Left ventricle myocardium inferior (tissue), 1 donor: Measurements from ENCODE around the gene ADAMTS12. TPM values are rescaled to one million over a fixed set of nuclear protein-coding genes. Genes with fewer than 3 reads are reported as not detected.

Experiments
- DNase-seq: peaks from one replicate; pipeline ENCODE4 v3.0.0-alpha.2; 2020
- H3K27ac ChIP-seq: fragments of 200-600 bp; replicated peaks from 2 replicates; pipeline ENCODE4 v1.8.0; 2021
- H3K27me3 ChIP-seq: fragments of 200-600 bp; 2 replicates; pipeline ENCODE4 v1.8.0; 2021; ENCODE audit warnings: low read depth
- H3K36me3 ChIP-seq: fragments of 200-600 bp; 2 replicates; pipeline ENCODE4 v1.8.0; 2021
- H3K4me1 ChIP-seq: fragments of 200-600 bp; 2 replicates; pipeline ENCODE4 v1.8.0; 2021
- H3K4me3 ChIP-seq: fragments of 200-600 bp; 2 replicates; pipeline ENCODE4 v1.8.0; 2021; ENCODE audit warnings: mild to moderate bottlenecking, moderate library complexity
- H3K9me3 ChIP-seq: fragments of 200-600 bp; replicated peaks from 2 replicates; pipeline ENCODE4 v1.8.0; 2021
- CTCF ChIP-seq: fragments of 200-600 bp; IDR thresholded peaks from 2 replicates; pipeline ENCODE4 v1.8.0; 2021; ENCODE audit warnings: antibody characterized with exemption, mild to moderate bottlenecking, borderline replicate concordance
- intact Hi-C: fragments of 100-400 bp; cut with micrococcal nuclease; formaldehyde crosslinking; loops from one replicate; pipeline ENCODE4 v1.11.0; 2022
- total RNA-seq: library from RNA; stranded (reverse); fragmentation: NEBNext Ultra II Directional; extraction: Animal tissue kit (Norgen Biotek cat#: 25700); gene quantifications from one replicate; pipeline ENCODE4 v1.2.1, GENCODE V29; 2021
- donor health status: DM: no; HTN: yes; CAD: no; lungs with severe emphysema.

The ADAMTS12 gene
- total RNA-seq, 1 donor from 2014 or later = 0.85 TPM

- Histone ChIP-seq H3K9me3 (peaks cover 4% of the 10 kb centered on the region), H3K27ac (no peak overlapping the region), H3K27me3 (no peaks in the 10 kb centered on the region), H3K4me1 (peaks cover 7% of the 10 kb centered on the region), H3K4me3 (no peak overlapping the region), H3K36me3 (no peaks in the 10 kb centered on the region)
- no peak for TF ChIP-seq CTCF
- DNase-seq = no peak
- intact Hi-C loops = no loop called here
Measured at GRCh38 chr5:33489481-33490067, 402.2 kb downstream of the ADAMTS12 start.

- no peaks in the 10 kb centered on the region for H3K27me3 ChIP-seq
- no peak for DNase-seq
- no peaks in the 10 kb centered on the region for H3K36me3 ChIP-seq
- no peak overlapping the region for H3K4me3 ChIP-seq
- no peak for TF ChIP-seq CTCF
- intact Hi-C loops = no loop called here
- peaks cover 4% of the 10 kb centered on the region for H3K9me3 ChIP-seq
- no peak overlapping the region for H3K27ac ChIP-seq
- H3K4me1 ChIP-seq = no peaks in the 10 kb centered on the region
Measured at GRCh38 chr5:33488558-33489355, 403.0 kb downstream of the ADAMTS12 start.

GRCh38 chr5:33487236-33487635, 404.6 kb downstream of the ADAMTS12 start:
- intact Hi-C loops = no loop called here
- DNase-seq = no peak
- Histone ChIP-seq H3K9me3 (peaks cover 4% of the 10 kb centered on the region), H3K4me1 (no peaks in the 10 kb centered on the region), H3K36me3 (no peaks in the 10 kb centered on the region), H3K27ac (no peak overlapping the region), H3K27me3 (no peaks in the 10 kb centered on the region), H3K4me3 (no peak overlapping the region)
- no peak for TF ChIP-seq CTCF

- Histone ChIP-seq H3K9me3 (no peaks in the 10 kb centered on the region), H3K27ac (no peak overlapping the region), H3K27me3 (no peaks in the 10 kb centered on the region), H3K4me1 (no peaks in the 10 kb centered on the region), H3K36me3 (peaks cover 15% of the 10 kb centered on the region), H3K4me3 (no peak overlapping the region)
- intact Hi-C loops = no loop called here
- no peak for DNase-seq
- TF ChIP-seq CTCF = no peak
Measured at GRCh38 chr5:33482335-33482734, 409.5 kb downstream of the ADAMTS12 start.

- H3K27me3 ChIP-seq = no peaks in the 10 kb centered on the region
- intact Hi-C loops = no loop called here
Measured at GRCh38 chr5:33480876-33481275, 410.9 kb downstream of the ADAMTS12 start.

More at GRCh38 chr5:33480876-33481275, 410.9 kb downstream of the ADAMTS12 start:
- no peaks in the 10 kb centered on the region for H3K4me1 ChIP-seq
- no peak for DNase-seq
- no peak for TF ChIP-seq CTCF
- H3K4me3 ChIP-seq = no peak overlapping the region
- peaks cover 29% of the 10 kb centered on the region for H3K36me3 ChIP-seq
- no peaks in the 10 kb centered on the region for H3K9me3 ChIP-seq
- no peak overlapping the region for H3K27ac ChIP-seq
